GM21367 (cell line): ENCODE results near the gene MTOR.
"Not testable (repeated sequence)": the region's sequence is repeated elsewhere in the genome, so short reads cannot be mapped to it uniquely, and the experiment has no call there.

Source experiments
- ATAC-seq: cut with Tn5 transposase; IDR thresholded peaks from one replicate; pipeline ENCODE4 v1.9.1; 2021; ENCODE audit not compliant: unreplicated experiment

The MTOR gene

DNA sequence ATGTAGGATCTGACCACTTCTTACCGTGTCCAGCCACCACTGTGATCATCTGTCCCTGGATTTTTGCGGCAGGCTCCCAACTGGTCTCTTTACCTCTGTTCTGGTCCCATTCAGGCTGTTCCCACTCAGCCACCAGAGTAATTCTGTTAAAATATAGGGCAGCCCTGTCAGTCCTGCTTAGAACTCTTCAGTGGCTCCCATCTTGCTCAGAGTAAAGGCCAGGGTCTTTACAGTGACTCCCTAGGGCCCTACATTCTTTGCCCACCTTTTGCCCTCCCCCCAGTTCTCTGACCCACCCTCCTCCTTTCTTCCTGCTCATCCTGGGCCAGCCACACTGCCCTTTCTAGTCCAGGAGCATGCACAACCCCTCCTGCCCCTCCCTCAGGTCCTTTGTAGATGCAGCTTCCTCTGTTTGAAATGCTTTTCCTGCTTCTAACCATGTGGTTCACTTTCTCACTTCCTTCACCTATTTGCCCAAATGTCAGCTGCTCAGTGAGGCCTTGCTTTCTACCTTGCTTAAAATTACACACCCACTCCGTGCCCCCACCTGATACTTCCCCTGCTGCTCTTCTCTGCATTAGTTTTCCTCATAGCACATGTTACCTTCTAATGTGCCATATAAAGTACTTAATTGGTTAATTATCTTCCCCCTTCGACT lies 18.5 kb upstream of the MTOR start:
- ATAC-seq: no peak

DNA sequence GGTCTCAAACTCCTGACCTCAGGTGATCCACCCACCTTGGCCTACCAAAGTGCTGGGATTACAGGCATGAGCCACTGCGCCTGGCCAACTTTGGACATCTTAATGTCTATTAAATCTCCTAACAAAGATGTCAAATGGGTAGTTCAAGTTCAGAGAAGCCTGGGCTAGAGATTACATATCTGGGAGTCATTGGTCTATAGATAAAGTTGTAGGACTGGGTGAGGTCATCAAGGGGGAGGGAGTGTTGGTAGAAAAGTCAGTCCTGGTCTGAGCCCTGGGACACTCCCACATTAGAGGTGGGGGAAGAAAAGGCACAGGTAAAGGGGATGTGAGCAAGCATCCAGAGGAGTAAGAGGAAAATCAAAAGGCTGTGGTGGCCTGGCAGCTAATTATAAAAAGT lies 17.3 kb upstream of the MTOR start:
- ATAC-seq: no peak

DNA sequence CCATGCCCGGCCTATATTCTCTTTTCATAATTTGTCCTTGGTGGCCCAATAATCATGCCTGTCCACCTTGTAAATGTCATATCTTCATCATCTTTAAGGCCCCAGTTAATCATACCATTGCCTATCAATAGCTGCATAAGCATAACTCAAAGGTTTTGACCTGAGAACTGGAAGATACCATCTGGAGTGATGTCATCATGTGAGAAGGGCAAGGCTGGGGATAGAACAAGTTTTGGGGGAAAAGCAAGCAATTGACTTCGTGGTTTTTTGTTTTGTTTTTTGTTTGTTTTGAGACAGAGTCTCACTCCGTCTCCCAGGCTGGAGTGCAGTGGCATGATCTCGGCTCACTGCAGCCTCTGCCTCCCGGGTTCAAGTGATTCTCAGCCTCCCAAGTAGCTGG lies 16.8 kb upstream of the MTOR start:
- no peak for ATAC-seq

DNA sequence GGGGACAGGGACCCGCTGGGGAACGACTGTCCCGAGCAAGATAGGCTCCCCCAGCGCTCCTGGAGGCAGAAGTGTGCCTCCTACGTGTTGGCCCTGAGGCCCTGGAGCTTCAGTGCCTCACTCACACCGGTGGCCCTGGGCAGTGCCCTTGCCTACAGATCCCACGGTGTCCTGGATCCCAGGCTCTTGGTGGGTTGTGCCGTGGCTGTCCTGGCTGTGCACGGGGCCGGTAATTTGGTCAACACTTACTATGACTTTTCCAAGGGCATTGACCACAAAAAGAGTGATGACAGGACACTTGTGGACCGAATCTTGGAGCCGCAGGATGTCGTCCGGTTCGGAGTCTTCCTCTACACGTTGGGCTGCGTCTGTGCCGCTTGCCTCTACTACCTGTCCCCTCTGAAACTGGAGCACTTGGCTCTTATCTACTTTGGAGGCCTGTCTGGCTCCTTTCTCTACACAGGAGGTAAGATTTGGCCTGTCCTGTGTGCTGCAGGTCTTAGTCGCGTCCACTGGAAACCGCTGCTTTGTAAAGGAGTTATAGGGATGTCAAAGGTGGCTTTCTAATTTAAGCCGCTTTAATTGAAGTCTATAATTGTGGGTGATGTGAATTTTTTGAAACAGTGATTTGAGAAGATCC lies 11.4 kb upstream of the MTOR start:
- peak; percentile 32 for ATAC-seq

DNA sequence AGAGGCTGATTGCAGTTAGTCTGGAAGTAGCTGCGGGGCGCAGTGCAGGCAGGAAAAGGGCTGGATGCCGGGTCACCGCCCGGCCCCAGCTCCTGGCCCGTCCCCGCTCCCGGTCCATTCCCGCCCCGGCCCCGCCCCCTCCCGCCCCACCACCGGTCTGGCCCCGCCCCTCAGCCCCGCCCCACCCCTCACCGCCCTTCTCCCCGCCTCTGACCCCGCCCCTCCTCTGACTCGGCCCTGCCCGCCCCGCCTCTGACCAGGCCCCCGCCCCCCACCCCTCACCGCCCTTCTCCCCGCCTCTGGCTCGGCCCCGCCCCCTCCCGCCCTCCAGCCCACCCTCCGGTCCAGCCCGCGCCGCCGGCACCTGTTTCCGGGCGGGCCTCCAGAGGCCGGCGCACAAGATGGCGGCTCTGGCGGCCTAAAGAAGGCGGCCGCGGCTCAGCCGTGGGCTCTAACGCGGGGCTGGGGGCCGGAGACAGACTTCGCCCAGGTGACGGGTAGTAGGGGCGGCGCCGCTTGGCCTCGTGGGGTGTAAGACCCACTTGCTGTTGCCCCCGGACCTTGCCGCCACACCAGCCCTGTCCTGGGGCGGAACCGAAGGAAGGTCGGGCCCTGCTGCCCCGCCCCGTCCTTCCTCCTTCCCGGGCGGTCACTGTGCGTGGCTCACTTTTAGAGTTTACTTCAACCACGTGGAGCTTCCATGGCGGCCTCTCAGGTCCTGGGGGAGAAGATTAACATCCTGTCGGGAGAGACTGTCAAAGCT lies 10.7 kb upstream of the MTOR start, which contains the start of gene UBIAD1:
UBIAD1 (plus strand) TSS at position 367 of the 763 bp plus-strand sequence; CDS start at position 701, 334 bp downstream.
- ATAC-seq: peak; percentile 66

DNA sequence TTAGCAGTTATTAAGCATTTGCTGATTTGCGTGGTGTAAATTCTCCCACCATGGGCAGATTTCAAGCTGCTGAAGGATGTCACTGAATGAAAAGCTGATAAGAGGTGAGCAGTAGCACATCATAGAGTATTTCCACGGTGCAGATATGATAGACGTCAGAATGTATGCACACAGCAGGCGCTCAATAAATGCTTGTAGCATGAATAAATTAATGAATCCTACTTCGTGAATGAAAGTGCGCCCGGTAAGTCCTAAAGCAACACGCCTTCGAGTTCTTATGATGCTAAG lies 10.1 kb upstream of the MTOR start:
- no peak for ATAC-seq

DNA sequence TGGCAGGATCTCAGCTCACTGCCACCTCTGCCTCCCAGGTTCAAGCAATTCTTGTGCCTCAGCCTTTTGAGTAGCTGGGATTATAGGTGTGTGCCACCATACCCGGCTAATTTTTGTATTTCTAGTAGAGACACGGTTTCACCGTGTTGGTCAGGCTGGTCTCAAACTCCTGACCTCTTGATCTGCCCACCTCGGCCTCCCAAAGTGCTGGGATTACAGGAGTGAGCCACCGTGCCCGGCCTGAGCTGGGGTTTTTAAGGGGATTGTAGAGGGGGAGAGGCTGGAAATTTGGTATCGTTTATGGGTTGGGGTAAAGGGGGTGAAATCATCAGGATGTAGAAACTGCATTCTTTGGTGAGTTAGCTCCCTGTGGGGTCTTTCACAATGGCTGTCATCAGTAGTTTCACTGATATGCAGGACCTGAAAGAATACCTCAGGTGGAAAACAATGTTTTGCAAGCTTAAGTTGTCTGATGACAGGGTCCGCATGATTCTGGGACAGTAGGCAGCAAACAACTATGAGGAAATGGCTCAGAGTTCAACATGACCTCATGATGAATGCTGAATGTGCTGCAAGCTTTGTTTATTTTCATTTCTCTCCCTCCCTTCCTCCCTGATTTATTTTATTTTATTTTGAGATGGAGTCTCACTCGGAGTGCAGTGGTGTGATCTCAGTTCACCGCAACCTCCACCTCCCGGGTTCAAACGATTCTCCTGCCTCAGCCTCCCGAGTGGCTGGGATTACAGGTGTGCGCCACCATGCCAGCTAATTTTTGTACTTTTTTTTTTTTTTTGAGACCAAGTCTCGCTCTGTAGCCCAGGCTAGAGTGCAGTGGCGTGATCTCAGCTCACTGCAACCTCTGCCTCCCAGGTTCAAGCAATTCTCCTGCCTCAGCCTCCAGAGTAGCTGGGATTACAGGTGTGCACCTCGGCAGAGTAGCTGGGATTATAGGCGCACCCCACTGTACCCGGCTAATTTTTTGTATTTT lies 5.3 kb upstream of the MTOR start:
- ATAC-seq: not testable (repeated sequence)

DNA sequence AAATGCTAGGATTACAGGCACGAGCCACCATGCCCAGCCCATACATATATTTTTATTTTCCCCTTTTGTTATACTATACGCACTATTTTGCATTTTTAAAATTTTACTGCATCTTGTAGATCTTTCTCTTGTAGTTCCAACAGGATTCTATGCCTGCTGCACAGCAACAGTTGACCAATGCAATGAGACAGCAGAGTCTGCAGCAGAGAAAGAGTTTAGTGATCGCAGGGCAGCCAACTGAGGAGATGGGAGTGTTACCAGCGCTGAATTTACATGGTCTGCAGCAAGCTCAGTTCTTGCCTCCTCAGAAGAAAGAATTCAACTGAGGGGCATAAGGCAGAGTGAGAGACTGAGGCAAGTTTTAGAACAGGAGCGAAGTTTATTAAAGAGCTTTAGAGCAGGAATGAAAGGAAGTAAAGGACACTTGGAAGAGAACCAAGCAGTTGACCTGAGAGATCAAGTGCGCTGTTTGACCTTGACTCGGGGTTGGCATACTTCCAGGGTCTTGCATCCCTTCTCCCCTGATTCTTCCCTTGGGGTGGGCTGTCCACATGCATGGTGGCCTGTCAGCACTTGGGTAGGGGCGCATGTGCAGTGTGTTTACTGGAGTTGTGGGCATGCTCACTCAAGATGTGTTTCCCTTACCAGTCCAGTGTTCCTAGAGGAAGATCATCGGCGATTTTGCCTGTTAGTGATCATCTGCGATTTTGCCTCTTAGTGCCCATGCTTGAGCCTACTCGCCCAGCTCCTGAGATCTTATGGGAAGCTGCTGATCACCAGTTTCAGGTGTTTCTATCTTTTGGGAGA lies 4.1 kb upstream of the MTOR start:
- ATAC-seq: no peak

DNA sequence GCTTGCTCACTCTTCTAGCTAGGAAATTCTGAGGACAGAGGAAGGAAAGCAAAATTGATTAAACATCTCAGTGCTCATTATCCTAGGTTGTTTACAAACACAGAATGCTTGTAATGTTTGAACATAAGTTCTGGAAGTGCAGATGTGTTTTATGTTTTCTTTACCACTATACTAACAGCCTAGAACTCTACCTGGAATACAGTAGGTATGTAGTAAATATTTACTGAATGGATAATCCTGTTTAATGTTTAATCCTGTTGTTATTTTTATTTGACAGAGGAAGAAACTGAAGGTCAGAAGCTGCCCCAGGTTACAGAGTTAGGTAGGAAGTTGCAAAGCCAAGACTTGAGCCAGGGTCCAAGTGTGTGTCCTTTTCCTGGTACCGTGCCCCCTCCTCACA lies 6.1 kb downstream of the MTOR start:
- no peak for ATAC-seq

DNA sequence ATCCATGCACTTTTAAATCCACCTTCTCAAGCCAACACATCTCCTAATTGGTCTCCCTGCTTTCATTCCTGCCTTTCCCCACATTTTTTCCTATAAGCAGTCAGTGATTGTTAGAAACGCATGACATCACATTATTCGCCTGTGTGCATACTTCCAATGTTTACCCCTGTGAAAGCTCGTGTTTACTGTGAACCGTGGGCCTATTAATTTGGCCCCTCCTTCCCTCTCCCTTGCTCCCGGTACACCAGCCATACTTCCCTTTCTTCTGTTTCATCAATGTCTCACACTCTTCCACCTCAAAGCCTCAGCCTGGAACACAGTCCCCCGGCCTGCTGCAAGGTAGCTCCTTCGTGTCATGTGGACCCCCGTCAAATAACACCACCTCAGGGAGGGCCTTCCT lies 9.1 kb downstream of the MTOR start:
- no peak for ATAC-seq

DNA sequence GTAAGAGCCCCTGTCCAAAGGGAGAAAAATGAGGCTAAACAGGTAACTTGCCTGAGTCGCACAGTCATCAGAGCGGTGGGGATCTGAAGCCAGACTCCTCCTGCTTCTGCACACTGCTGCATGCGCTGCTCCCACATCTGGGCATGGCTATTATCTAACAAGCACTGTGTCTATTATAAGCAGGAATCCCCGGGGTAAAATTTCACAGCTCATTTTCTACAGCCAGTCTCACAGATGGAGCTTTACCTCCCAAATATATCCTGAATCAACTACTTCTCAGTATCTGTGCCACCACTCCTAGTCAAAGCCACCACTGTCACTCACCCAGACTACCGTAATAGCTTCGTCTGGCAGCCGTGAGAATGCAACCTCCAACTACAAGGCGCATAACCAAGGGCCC lies 9.8 kb downstream of the MTOR start:
- no peak for ATAC-seq

DNA sequence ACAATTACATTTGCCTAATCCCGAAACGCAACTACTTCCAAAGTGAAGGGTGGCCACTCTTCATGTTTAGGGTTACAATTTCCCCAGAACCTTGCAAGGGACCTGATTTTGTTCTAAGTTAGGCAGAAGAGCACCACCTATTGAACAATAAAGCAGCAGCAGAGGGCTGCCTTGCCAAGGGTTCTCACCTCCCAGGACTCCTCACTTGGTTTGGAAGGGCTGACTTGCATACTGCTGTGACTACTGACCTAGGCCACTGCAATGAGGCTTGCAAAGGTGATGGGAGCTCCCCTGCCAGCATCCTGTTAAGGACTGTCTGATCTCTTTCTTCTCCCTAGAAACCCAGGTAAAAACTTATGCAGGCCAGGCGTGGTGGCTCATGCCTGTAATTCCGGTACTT lies 14.2 kb downstream of the MTOR start:
- ATAC-seq: no peak

DNA sequence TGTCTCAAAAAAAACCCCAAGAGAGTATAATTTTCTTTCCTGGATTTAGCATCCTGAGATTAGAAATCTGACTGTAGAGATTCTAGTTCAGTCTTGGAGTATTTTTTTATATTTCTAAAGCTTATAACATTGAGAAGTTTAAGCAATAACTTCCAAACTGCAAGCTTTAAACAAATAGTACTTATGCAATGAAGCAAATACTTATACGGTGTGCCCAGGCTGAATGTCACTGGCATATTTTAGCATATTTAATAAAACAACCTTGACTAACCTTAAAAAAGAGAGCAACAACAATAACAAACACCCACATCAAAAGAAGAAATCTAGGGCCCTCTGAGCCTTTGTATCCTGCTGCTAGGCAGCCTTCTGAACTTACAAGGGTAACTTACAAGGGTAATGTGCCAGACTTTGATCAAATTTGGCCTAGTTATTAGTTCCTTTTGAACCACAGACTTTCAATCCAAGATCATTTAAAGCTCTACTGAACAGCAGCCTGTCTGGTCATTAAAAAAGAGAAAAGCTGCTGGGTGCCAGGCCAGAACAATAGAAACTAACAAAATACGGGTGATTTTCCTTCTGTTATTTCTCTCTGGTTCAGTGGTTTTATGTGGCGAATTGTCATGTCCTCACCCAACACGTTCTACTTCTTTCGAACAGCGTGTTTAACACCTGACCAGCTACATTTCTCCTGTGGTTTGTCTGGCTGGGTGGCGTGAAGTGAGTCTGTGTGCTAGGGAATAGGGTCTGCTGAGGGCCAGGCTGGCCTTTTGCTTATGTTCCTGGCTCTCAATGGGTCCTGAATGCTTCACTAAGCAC lies 16.2 kb downstream of the MTOR start:
- no peak for ATAC-seq

DNA sequence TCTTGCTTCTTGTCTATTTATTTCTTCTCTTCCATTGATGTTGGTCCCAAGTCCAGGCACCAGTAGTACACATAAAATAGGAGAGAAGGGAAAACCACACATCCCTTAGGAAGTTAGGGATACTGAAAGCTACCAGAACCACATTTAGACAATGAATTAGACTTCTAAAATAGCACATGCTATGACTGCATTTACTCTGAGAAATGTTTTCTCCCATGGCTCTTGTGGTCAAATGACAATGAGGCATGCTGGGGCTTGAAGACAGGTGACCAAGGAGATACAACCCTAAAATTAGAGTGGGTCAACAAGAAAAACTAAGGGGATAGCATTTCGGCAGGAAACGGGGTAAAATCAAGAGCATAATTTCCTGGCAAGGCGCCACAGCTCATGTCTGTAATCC lies 17.1 kb downstream of the MTOR start:
- no peak for ATAC-seq

DNA sequence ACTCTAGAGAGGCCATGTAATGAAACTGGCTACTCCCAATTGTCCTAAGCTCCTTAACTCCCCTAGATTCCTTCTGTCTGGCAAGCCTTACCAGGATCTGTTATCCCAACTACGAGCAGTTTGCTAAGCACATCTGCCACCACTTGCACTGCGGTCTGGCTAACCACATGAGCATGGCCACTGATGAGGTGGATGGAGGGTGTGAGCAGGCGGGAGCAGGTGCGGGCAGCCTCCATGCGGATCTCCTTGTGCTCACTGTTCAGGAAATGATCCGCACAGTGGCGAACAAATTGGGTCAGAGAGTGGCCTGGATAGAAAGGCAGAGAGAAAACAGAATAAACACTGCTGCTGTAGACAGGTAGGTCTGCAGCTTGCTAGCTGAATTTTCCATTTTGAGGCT lies 24.0 kb downstream of the MTOR start:
- ATAC-seq: no peak

DNA sequence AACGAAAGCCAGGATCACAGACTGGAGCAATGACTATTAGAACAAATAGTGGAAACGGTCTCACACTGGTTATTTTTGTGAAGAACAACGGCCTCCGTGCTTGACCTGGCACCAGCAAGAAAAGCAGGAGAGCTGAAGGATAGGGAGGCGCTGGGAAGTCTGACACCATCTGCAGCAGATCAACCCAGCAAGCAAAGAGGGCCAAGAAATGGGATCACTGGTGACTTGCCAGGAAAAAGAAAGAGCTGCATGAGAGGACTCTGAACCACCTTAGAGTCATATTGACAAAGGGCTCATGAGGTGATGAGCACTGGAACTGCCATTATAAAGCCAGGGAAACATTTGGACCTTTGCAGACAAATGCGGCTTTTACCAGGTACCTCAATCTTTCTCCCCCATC lies 25.0 kb downstream of the MTOR start:
- no peak for ATAC-seq

DNA sequence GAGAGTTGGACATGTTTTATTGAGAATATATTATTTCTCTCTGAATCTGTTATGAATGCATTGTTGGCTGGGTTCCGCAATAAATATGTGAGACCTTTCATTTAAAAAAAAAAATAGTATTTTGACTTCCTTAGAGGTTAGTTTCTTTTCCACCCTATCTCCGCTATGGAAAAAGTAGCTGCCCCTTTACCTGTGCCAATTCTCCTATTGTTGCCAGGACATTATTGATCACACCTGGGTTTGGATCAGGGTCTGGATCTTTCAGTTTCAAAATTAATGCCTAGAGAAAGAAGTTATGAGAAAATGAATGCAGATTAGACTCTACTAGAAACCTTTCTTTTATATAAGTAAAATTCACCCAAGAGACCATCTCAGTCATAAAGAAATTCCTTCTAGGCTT lies 29.1 kb downstream of the MTOR start:
- no peak for ATAC-seq

DNA sequence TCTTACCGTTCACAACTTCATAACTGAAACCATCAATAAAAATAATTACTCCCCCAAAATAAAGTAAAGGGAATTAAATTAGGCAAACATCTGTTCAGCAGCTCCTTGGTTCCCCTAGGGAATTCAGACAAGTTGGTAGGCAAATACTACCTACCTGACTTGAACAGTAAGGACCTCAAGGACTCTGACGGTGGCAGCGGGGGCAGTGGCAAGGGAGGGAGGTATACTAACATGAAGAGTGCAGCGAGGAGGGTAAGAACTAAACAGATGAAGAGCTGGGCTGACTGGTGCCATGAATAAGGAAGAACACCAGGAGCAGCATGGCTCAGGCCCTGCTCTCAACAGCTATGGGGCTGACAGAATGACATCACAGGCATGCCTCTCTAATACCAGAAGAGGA lies 33.1 kb downstream of the MTOR start:
- no peak for ATAC-seq
